Liver (tissue), 3 donors: ENCODE data around the gene ZSCAN10.

Source experiments
- GABPA ChIP-seq, 2 donors: IDR thresholded peaks in 1 of 2; conservative IDR thresholded peaks in 1 of 2; 2 replicates each; pipeline ENCODE4 v1.6.1; 2016; ENCODE audit warnings: antibody characterized with exemption in 2 of 2, mild to moderate bottlenecking in 1 of 2, moderate library complexity in 1 of 2
- JUND ChIP-seq, 2 donors: IDR thresholded peaks; 2 replicates each; pipeline ENCODE4 v1.6.1; 2016; ENCODE audit warnings: antibody characterized with exemption in 2 of 2
- TF ChIP-seq, protein P1 (sequence below): fragments of 150-350 bp; IDR thresholded peaks from 2 replicates; pipeline ENCODE4 v1.5.1; 2017; ENCODE audit warnings: improper control_type of control experiment, low read depth, low read length; ENCODE audit not compliant: missing input control
- donor health status: healthy.
- donor health status: healthy.

DNA sequence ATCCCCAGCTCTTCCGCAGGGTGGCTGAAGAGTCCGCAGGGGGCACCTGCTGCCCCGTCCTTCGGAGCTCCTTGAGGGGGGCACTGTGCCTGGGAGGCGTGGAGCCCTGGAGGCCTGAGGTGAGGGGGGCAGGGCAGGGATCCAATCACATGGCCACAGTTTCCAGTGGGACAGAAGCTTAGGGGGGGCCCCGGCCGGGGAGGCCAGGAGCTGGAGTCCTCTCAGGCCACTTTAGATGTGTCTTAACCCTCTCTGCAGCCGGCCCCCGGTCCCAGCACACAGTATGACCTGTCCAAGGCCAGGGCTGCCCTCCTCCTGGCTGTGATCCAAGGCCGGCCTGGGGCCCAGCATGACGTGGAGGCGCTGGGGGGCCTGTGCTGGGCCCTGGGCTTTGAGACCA is 46.6 kb upstream of the ZSCAN10 start:
- TF ChIP-seq, protein P1, sequence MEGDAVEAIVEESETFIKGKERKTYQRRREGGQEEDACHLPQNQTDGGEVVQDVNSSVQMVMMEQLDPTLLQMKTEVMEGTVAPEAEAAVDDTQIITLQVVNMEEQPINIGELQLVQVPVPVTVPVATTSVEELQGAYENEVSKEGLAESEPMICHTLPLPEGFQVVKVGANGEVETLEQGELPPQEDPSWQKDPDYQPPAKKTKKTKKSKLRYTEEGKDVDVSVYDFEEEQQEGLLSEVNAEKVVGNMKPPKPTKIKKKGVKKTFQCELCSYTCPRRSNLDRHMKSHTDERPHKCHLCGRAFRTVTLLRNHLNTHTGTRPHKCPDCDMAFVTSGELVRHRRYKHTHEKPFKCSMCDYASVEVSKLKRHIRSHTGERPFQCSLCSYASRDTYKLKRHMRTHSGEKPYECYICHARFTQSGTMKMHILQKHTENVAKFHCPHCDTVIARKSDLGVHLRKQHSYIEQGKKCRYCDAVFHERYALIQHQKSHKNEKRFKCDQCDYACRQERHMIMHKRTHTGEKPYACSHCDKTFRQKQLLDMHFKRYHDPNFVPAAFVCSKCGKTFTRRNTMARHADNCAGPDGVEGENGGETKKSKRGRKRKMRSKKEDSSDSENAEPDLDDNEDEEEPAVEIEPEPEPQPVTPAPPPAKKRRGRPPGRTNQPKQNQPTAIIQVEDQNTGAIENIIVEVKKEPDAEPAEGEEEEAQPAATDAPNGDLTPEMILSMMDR = no peak
- TF ChIP-seq JUND (IDR thresholded peaks at IDR 0.05) (no peak), GABPA (IDR thresholded peaks at IDR 0.05 in 1 of 2, conservative IDR thresholded peaks at IDR 0.05 in 1 of 2) (no peak)
